Fibroblast of lung (primary cell): ENCODE data around the gene LRCH3. TPM values are rescaled to one million over a fixed set of nuclear protein-coding genes. Genes with fewer than 3 reads are reported as not detected.
"Not testable (repeated sequence)": the region's sequence is repeated elsewhere in the genome, so short reads cannot be mapped to it uniquely, and the experiment has no call there.

Experiments
- DNase-seq, 2 donors: peaks; one replicate each; pipeline versions ENCODE4 v3.0.0 to v3.0.0-alpha.2; 2010; ENCODE audit warnings: low read depth in 2 of 2
- H2AFZ ChIP-seq: 2 replicates; pipeline ENCODE4 v1.5.1; 2012; ENCODE audit warnings: low read length, control low read depth, inconsistent platforms
- H3K27ac ChIP-seq: 2 replicates; pipeline ENCODE4 v1.5.1; 2011; ENCODE audit warnings: low read length, control low read depth; ENCODE audit not compliant: insufficient read depth
- H3K27me3 ChIP-seq: 2 replicates; pipeline ENCODE4 v1.5.1; 2011; ENCODE audit warnings: mild to moderate bottlenecking, low read length; ENCODE audit not compliant: control insufficient read depth, insufficient read depth
- H3K36me3 ChIP-seq: 2 replicates; pipeline ENCODE4 v1.5.1; 2011; ENCODE audit warnings: low read length; ENCODE audit not compliant: control insufficient read depth, insufficient read depth
- H3K4me1 ChIP-seq: 2 replicates; pipeline ENCODE4 v1.5.1; 2011; ENCODE audit warnings: low read length; ENCODE audit not compliant: control insufficient read depth, insufficient read depth; ENCODE audit errors: extremely low read depth
- H3K4me2 ChIP-seq: 2 replicates; pipeline ENCODE4 v1.5.1; 2011; ENCODE audit warnings: low read length, control low read depth; ENCODE audit not compliant: insufficient read depth; ENCODE audit errors: extremely low read depth
- H3K4me3 ChIP-seq, 4 experiments: fragments of 200-600 bp in 1 of 4; sonication (generic) in 1 of 4; replicated peaks in 1 of 4; 2 replicates each; pipeline ENCODE4 v1.5.1; 2011 to 2016; ENCODE audit warnings: low read length in 4 of 4, low read depth in 3 of 4, mild to moderate bottlenecking in 3 of 4, control low read depth in 2 of 4, inconsistent platforms in 1 of 4, mixed read lengths in 1 of 4; ENCODE audit not compliant: insufficient read depth in 1 of 4; ENCODE audit errors: control extremely low read depth in 1 of 4
- H3K79me2 ChIP-seq: 2 replicates; pipeline ENCODE4 v1.5.1; 2012; ENCODE audit warnings: mild to moderate bottlenecking, low read length, inconsistent platforms; ENCODE audit not compliant: control insufficient read depth, insufficient read depth
- H3K9ac ChIP-seq: 2 replicates; pipeline ENCODE4 v1.5.1; 2011; ENCODE audit warnings: mild to moderate bottlenecking, low read length, control low read depth; ENCODE audit not compliant: insufficient read depth
- H3K9me3 ChIP-seq: 2 replicates; pipeline ENCODE4 v1.5.1; 2012; ENCODE audit warnings: low read depth, low read length; ENCODE audit not compliant: control insufficient read depth, insufficient read depth
- H4K20me1 ChIP-seq: 2 replicates; pipeline ENCODE4 v1.5.1; 2011; ENCODE audit warnings: low read length; ENCODE audit not compliant: control insufficient read depth, insufficient read depth; ENCODE audit errors: extremely low read depth
- EZH2 ChIP-seq: IDR thresholded peaks from 2 replicates; pipeline ENCODE4 v1.5.1; 2012; ENCODE audit warnings: low read length, control low read depth, mild to moderate bottlenecking; ENCODE audit errors: missing control alignments
- polyA plus RNA-seq, 2 donors: library from polyadenylated mRNA; depleted of rRNA in 1 of 2; stranded (reverse) in 1 of 2; unstranded in 1 of 2; fragments of >200 nt; gene quantifications; 2 replicates each; pipeline ENCODE4 v1.2.1, GENCODE V29; 2011 to 2012; ENCODE audit warnings: missing spikeins in 1 of 2
- total RNA-seq: library from RNA; depleted of rRNA; stranded (reverse); fragments of >200 nt; gene quantifications from 2 replicates; pipeline ENCODE4 v1.2.1, GENCODE V29; 2014
- TF ChIP-seq, protein P1 (sequence below), 2 donors: IDR thresholded peaks in 1 of 2; conservative IDR thresholded peaks in 1 of 2; 1 replicate in 1 of 2; 2 replicates in 1 of 2; pipeline ENCODE4 v1.5.1; 2011 to 2012; ENCODE audit warnings: low read length in 2 of 2, control low read depth in 1 of 2, inconsistent platforms in 1 of 2, low read depth in 1 of 2, mild to moderate bottlenecking in 1 of 2

Gene LRCH3
- total and polyA plus RNA-seq, 2 donors (not counting 1 experiment from before 2014, with no cell fraction given) = 42.9 to 87.2 TPM

DNA sequence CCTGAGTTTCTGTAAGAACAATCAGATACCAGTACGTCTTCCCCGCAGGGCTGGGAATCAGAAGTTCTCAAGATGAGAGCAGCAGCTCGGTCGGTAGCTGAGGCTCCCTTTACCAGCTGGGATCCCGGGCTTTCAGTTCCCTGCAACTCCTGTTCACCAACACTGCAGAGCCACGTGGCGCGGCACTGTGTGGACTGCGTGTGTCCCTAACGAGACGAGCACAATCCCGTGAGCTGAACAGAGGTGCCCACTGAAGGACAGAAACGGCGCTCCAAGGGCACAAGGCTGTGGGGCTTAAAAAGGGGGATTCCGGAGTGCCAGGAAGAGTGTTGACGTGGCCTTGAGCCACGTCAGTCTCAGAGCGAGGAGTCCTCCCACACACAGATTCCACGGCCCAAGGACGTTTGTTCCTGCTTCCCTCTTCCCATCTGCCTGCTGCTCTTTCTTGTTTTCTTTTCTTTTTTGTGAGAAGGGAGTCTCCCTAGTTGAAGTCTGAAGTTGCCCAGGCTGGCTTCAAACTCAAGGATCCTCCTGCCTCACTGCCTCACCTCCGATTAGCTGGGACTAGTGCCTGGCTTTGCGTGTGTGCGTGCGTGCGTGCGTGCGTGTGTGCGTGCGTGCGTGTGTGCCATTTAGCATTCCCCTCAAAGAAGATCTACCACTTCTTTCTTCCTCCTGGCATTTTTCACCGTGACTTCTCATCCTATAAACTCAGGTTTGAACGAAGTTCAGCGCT is 121.9 kb downstream of the LRCH3 start:
- H3K4me2 ChIP-seq = no peak overlapping the region
- no peaks in the 10 kb centered on the region for H3K36me3 ChIP-seq
- H3K9me3 ChIP-seq = no peaks in the 10 kb centered on the region
- H3K4me1 ChIP-seq = no peaks in the 10 kb centered on the region
- no peak overlapping the region for H3K9ac ChIP-seq
- no peaks in the 10 kb centered on the region for H4K20me1 ChIP-seq
- H2AFZ ChIP-seq = no peak overlapping the region
- H3K79me2 ChIP-seq = no peaks in the 10 kb centered on the region
- DNase-seq = peak in 1 of 2 donors; percentile 36
- TF ChIP-seq, protein P1, sequence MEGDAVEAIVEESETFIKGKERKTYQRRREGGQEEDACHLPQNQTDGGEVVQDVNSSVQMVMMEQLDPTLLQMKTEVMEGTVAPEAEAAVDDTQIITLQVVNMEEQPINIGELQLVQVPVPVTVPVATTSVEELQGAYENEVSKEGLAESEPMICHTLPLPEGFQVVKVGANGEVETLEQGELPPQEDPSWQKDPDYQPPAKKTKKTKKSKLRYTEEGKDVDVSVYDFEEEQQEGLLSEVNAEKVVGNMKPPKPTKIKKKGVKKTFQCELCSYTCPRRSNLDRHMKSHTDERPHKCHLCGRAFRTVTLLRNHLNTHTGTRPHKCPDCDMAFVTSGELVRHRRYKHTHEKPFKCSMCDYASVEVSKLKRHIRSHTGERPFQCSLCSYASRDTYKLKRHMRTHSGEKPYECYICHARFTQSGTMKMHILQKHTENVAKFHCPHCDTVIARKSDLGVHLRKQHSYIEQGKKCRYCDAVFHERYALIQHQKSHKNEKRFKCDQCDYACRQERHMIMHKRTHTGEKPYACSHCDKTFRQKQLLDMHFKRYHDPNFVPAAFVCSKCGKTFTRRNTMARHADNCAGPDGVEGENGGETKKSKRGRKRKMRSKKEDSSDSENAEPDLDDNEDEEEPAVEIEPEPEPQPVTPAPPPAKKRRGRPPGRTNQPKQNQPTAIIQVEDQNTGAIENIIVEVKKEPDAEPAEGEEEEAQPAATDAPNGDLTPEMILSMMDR (conservative IDR thresholded peaks at IDR 0.05 in 1 of 2, IDR thresholded peaks at IDR 0.05 in 1 of 2; ENCODE audit: low read depth in 1 of 2, low read length in 2 of 2) = no peak
- no peak for TF ChIP-seq EZH2
- no peak overlapping the region for H3K4me3 ChIP-seq
- no peaks in the 10 kb centered on the region for H3K27me3 ChIP-seq
- no peak overlapping the region for H3K27ac ChIP-seq

DNA sequence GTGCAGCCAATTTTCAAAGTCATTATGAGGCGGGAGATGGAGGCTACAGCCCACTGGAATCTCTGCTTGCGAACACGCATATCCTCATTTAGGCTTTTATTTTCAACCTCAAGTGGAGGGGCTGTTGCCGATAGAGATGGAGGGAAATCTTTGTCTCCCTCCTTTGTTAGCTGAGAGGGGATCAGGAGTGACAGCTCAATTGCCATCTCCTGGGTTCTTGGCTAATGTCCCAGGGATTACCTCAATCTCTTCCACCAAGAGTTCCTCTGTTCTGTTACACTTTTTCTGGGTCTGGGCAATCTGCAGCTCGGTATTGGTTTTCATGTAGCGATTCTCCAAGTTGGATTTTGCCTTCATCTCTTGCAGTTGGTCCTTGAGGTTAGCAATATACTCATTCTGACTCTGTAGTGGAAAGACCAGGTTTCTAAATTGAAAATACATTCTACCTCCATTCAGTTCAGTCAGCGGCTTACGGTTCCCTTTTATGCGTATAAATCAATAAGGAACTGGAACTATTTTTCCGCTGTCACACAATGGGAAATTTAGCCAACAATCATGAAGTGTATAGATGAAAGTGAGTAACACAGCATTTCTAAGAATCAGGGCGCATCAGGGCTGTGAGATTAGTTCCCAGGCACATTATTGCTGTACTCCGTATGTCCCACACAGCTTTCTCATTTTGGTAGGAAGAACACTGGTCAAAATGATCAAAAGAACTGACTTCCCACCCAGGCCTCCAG is 122.8 kb downstream of the LRCH3 start:
- Histone ChIP-seq H3K27ac (no peak overlapping the region), H3K4me3 (no peak overlapping the region), H3K4me2 (no peak overlapping the region), H2AFZ (no peak overlapping the region), H3K9ac (no peak overlapping the region), H3K27me3 (no peaks in the 10 kb centered on the region), H4K20me1 (no peaks in the 10 kb centered on the region), H3K9me3 (no peaks in the 10 kb centered on the region), H3K36me3 (no peaks in the 10 kb centered on the region), H3K79me2 (no peaks in the 10 kb centered on the region), H3K4me1 (no peaks in the 10 kb centered on the region)
- TF ChIP-seq EZH2 = no peak
- TF ChIP-seq, protein P1 (conservative IDR thresholded peaks at IDR 0.05 in 1 of 2, IDR thresholded peaks at IDR 0.05 in 1 of 2; ENCODE audit: low read depth in 1 of 2, low read length in 2 of 2) = no peak
- no peak for DNase-seq

DNA sequence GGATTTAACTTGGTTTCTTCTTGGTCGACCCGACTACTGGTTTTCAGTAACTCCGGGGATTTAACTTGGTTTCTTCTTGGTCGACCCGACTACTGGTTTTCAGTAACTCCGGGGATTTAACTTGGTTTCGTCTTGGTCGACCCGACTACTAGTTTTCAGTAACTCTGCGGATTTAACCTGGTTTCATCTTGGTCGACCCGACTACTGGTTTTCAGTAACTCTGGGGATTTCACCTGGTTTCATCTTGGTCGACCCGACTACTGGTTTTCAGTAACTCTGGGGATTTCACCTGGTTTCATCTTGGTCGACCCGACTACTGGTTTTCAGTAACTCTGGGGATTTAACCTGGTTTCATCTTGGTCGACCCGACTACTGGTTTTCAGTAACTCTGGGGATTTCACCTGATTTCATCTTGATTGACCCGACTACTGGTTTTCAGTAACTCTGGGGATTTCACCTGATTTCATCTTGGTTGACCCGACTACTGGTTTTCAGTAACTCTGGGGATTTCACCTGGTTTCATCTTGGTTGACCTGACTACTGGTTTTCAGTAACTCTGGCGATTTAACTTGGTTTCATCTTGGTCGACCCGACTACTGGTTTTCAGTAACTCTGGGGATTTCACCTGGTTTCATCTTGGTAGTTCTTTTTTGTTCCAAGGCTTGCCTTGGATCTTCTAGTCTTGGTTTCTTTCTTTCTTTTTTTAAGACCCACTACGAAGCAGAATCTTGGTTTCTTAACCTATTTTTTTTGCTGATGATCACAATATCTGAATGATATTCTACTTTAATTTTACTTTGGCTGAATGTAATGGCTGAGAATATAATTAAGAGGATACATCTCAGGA is 130.6 kb downstream of the LRCH3 start:
- H3K36me3 ChIP-seq, H3K9ac ChIP-seq, H3K4me1 ChIP-seq, H3K4me3 ChIP-seq, H2AFZ ChIP-seq, H3K27me3 ChIP-seq, H3K27ac ChIP-seq, H3K4me2 ChIP-seq, H3K79me2 ChIP-seq, H3K9me3 ChIP-seq, DNase-seq, H4K20me1 ChIP-seq: not testable (repeated sequence)
